Kidney (tissue), 14 donors: Measurements from ENCODE around the gene RHO. TPM values are rescaled to one million over a fixed set of nuclear protein-coding genes. Genes with fewer than 3 reads are reported as not detected.
"Not testable (repeated sequence)": the region's sequence is repeated elsewhere in the genome, so short reads cannot be mapped to it uniquely, and the experiment has no call there.

Experiments
- DNase-seq, 5 donors: peaks; one replicate each; pipeline ENCODE4 v3.0.0-alpha.2; 2013 to 2020
- FAIRE-seq: peaks from 2 replicates; lab custom pipeline; 2012; peaks lifted over from hg19 to GRCh38; lab: Jason Lieb, UNC
- H3K27ac ChIP-seq, 2 donors: one replicate each; pipeline ENCODE4 v1.7.0; 2013; ENCODE audit warnings: low read depth in 2 of 2, low read length in 2 of 2, inconsistent platforms in 1 of 2
- H3K27me3 ChIP-seq: one replicate; pipeline ENCODE4 v1.7.1; 2013; ENCODE audit warnings: low read length, inconsistent platforms; ENCODE audit not compliant: control insufficient read depth, insufficient read depth
- H3K36me3 ChIP-seq, 3 donors: one replicate each; pipeline versions ENCODE4 v1.7.0 to v1.7.1; 2013; ENCODE audit warnings: low read length in 3 of 3, control low read depth in 1 of 3, inconsistent platforms in 1 of 3; ENCODE audit not compliant: insufficient read depth in 3 of 3, control insufficient read depth in 2 of 3
- H3K4me1 ChIP-seq, 3 donors: one replicate each; pipeline versions ENCODE4 v1.7.0 to v1.7.1; 2013; ENCODE audit warnings: low read length in 3 of 3, inconsistent platforms in 1 of 3, low read depth in 1 of 3; ENCODE audit not compliant: control insufficient read depth in 2 of 3, insufficient read depth in 2 of 3
- H3K4me3 ChIP-seq, 3 donors: one replicate each; pipeline versions ENCODE4 v1.7.0 to v1.8.1; 2013; ENCODE audit warnings: low read length in 3 of 3, control low read depth in 1 of 3, inconsistent platforms in 1 of 3
- H3K9ac ChIP-seq, 3 donors: one replicate each; pipeline versions ENCODE4 v1.7.0 to v1.7.1; 2013; ENCODE audit warnings: low read length in 3 of 3, control low read depth in 1 of 3, inconsistent platforms in 1 of 3
- H3K9me3 ChIP-seq, 3 donors: one replicate each; pipeline versions ENCODE4 v1.7.0 to v1.7.1; 2013; ENCODE audit warnings: low read length in 3 of 3, control low read depth in 1 of 3, inconsistent platforms in 1 of 3; ENCODE audit not compliant: control insufficient read depth in 2 of 3, insufficient read depth in 1 of 3
- CTCF ChIP-seq: IDR thresholded peaks from 3 replicates; pipeline ENCODE4 v1.5.1; 2012; ENCODE audit warnings: mild to moderate bottlenecking, moderate library complexity, borderline replicate concordance; ENCODE audit not compliant: insufficient read depth; ENCODE audit errors: extremely low read depth
- intact Hi-C: fragments of 100-400 bp; cut with DNase I; formaldehyde crosslinking; loops from one replicate; pipeline ENCODE4 v1.11.1; 2022
- polyA plus RNA-seq: library from polyadenylated mRNA; stranded (reverse); fragments of 350-450 nt; fragmentation: Illumina TruSeq; extraction: RNeasy Lipid Tissue Mini Kit (QIAGEN cat#74804); gene quantifications from one replicate; pipeline ENCODE4 v1.2.3, GENCODE V29; 2014; ENCODE audit warnings: low read depth, low replicate concordance; ENCODE audit not compliant: insufficient read depth
- total RNA-seq: library from RNA; stranded (reverse); fragmentation: NEBNext Ultra II Directional; extraction: Animal tissue kit (Norgen Biotek cat#: 25700); gene quantifications from one replicate; pipeline ENCODE4 v1.2.1, GENCODE V29; 2021
- donor health status: control.
- donor health status: control.
- donor health status: control.
- donor health status: control.
- donor health status: control.
- donor health status: DM: yes; HTN: yes; CAD: no.
- donor health status: Normal renal cell carcinoma (clear cell type).

RHO gene
- total and polyA plus RNA-seq, 2 donors from 2014 or later, result not detected

- FAIRE-seq, H3K4me3 ChIP-seq, H3K9me3 ChIP-seq, H3K27me3 ChIP-seq, DNase-seq, intact Hi-C loops, H3K9ac ChIP-seq, H3K4me1 ChIP-seq, H3K27ac ChIP-seq: not testable (repeated sequence)
- peaks cover 0 to 27% (median 8%) of the 10 kb centered on the region in 3 donors for H3K36me3 ChIP-seq
These were observed 12.5 kb upstream of the RHO start for GRCh38 chr3:129515821-129516432.

GRCh38 chr3:129517516-129517915 lies 10.9 kb upstream of the RHO start:
- intact Hi-C loops, result no loop called here
- no peak for FAIRE-seq
- H3K36me3 ChIP-seq, result peaks cover 0 to 17% (median 6%) of the 10 kb centered on the region in 3 donors

GRCh38 chr3:129518038-129518561 lies 10.3 kb upstream of the RHO start:
- intact Hi-C loops, result no loop called here
- no peak overlapping the region for H3K9ac ChIP-seq
- no peaks in the 10 kb centered on the region for H3K4me1 ChIP-seq
- peaks cover 0 to 11% (median 2%) of the 10 kb centered on the region in 3 donors for H3K36me3 ChIP-seq
- H3K27me3 ChIP-seq, result no peaks in the 10 kb centered on the region
- no peak for TF ChIP-seq CTCF
- H3K9me3 ChIP-seq, result no peaks in the 10 kb centered on the region
- FAIRE-seq, result no peak
- DNase-seq, result no peak
- no peak overlapping the region for H3K4me3 ChIP-seq
- no peak overlapping the region for H3K27ac ChIP-seq

More at GRCh38 chr3:129517516-129517915, 10.9 kb upstream of the RHO start:
- DNase-seq, result no peak
- no peaks in the 10 kb centered on the region for H3K27me3 ChIP-seq
- no peak overlapping the region for H3K9ac ChIP-seq
- no peak for TF ChIP-seq CTCF
- H3K27ac ChIP-seq, result no peak overlapping the region
- H3K4me3 ChIP-seq, result no peak overlapping the region
- no peaks in the 10 kb centered on the region for H3K9me3 ChIP-seq
- H3K4me1 ChIP-seq, result no peaks in the 10 kb centered on the region

GRCh38 chr3:129518581-129518980 lies 9.9 kb upstream of the RHO start:
- FAIRE-seq (no peak), DNase-seq (no peak)
- Histone ChIP-seq H3K27ac (no peak overlapping the region), H3K27me3 (no peaks in the 10 kb centered on the region), H3K9ac (no peak overlapping the region), H3K9me3 (no peaks in the 10 kb centered on the region), H3K4me3 (no peak overlapping the region), H3K36me3 (peaks cover 0 to 11% (median 0%) of the 10 kb centered on the region in 3 donors), H3K4me1 (no peaks in the 10 kb centered on the region)
- no peak for TF ChIP-seq CTCF
- intact Hi-C loops, result no loop called here
